Tibial artery (tissue), 4 donors: ENCODE results near the gene RASGRP3.

Experiments used
- DNase-seq, 2 donors: peaks; one replicate each; pipeline ENCODE4 v3.0.0-alpha.2; 2019
- H3K27ac ChIP-seq, 2 donors: fragments of 200-600 bp; sonication (generic) in 1 of 2; 1 replicate in 1 of 2; 2 replicates in 1 of 2; pipeline ENCODE4 v1.5.1; 2018 to 2019; ENCODE audit warnings: mild to moderate bottlenecking in 1 of 2
- H3K27me3 ChIP-seq, 2 donors: fragments of 200-600 bp; sonication (generic) in 1 of 2; one replicate each; pipeline versions ENCODE4 v1.5.1 to v1.6.0; 2016 to 2019
- H3K36me3 ChIP-seq, 3 donors: fragments of 200-600 bp; sonication (generic) in 2 of 3; one replicate each; pipeline ENCODE4 v1.5.1; 2016 to 2019; ENCODE audit warnings: mild to moderate bottlenecking in 2 of 3
- H3K4me1 ChIP-seq, 4 donors: fragments of 200-600 bp; sonication (generic) in 2 of 4; 1 replicate in 3 of 4; 2 replicates in 1 of 4; pipeline ENCODE4 v1.5.1; 2016 to 2019
- H3K4me3 ChIP-seq, 2 donors: fragments of 200-600 bp; sonication (generic) in 1 of 2; 1 replicate in 1 of 2; 2 replicates in 1 of 2; pipeline ENCODE4 v1.5.1; 2018 to 2019; ENCODE audit warnings: mild to moderate bottlenecking in 2 of 2
- H3K9me3 ChIP-seq, 3 donors: fragments of 200-600 bp; sonication (generic) in 1 of 3; one replicate each; pipeline ENCODE4 v1.5.1; 2016 to 2019
- CTCF ChIP-seq, 2 experiments: fragments of 200-600 bp in 1 of 2; fragments of 450-650 bp in 1 of 2; IDR thresholded peaks; one replicate each; pipeline ENCODE4 v1.5.1; 2017 to 2019; ENCODE audit warnings: antibody characterized with exemption in 2 of 2, mild to moderate bottlenecking in 1 of 2, moderate library complexity in 1 of 2
- intact Hi-C: fragments of 100-400 bp; cut with DNase I; formaldehyde crosslinking; loops from one replicate; pipeline ENCODE4 v1.15.0; 2023; ENCODE audit warnings: low total_unique reads

RASGRP3 gene

GRCh38 chr2:33530690-33531548, 54.5 kb downstream of the RASGRP3 start:
- no peak overlapping the region for H3K27ac ChIP-seq
- DNase-seq, result no peak
- H3K36me3 ChIP-seq, result no peaks in the 10 kb centered on the region

GRCh38 chr2:33531549-33532059, 55.2 kb downstream of the RASGRP3 start:
- no peak for DNase-seq
- H3K36me3 ChIP-seq, result no peaks in the 10 kb centered on the region
- no peak for TF ChIP-seq CTCF (IDR thresholded peaks at IDR 0.05)
- peaks cover 0 to 20% (median 0%) of the 10 kb centered on the region in 4 donors for H3K4me1 ChIP-seq
- H3K27ac ChIP-seq, result peak overlapping the region in 1 of 2 donors; percentile 14
- intact Hi-C loops, result no loop called here
- no peak overlapping the region for H3K4me3 ChIP-seq
- no peaks in the 10 kb centered on the region for H3K27me3 ChIP-seq
- peaks cover 0 to 3% (median 0%) of the 10 kb centered on the region in 3 donors for H3K9me3 ChIP-seq

More at GRCh38 chr2:33530690-33531548, 54.5 kb downstream of the RASGRP3 start:
- H3K9me3 ChIP-seq, result no peaks in the 10 kb centered on the region
- peaks cover 0 to 21% (median 0%) of the 10 kb centered on the region in 4 donors for H3K4me1 ChIP-seq
- no peak overlapping the region for H3K4me3 ChIP-seq
- intact Hi-C loops, result no loop called here
- TF ChIP-seq CTCF (IDR thresholded peaks at IDR 0.05), result no peak
- H3K27me3 ChIP-seq, result no peaks in the 10 kb centered on the region

GRCh38 chr2:33532146-33532545, 55.7 kb downstream of the RASGRP3 start:
- intact Hi-C loops, result no loop called here
- no peak for DNase-seq
- peaks cover 0 to 7% (median 0%) of the 10 kb centered on the region in 3 donors for H3K9me3 ChIP-seq
- TF ChIP-seq CTCF (IDR thresholded peaks at IDR 0.05), result no peak
- peaks cover 0 to 20% (median 0%) of the 10 kb centered on the region in 4 donors for H3K4me1 ChIP-seq
- peak overlapping the region in 1 of 2 donors; percentile 14 for H3K27ac ChIP-seq
- no peak overlapping the region for H3K4me3 ChIP-seq
- H3K36me3 ChIP-seq, result no peaks in the 10 kb centered on the region
- H3K27me3 ChIP-seq, result no peaks in the 10 kb centered on the region

GRCh38 chr2:33532966-33533365, 56.5 kb downstream of the RASGRP3 start:
- peaks cover 0 to 20% (median 0%) of the 10 kb centered on the region in 4 donors for H3K4me1 ChIP-seq
- H3K36me3 ChIP-seq, result no peaks in the 10 kb centered on the region
- no peak for TF ChIP-seq CTCF (IDR thresholded peaks at IDR 0.05)
- no peaks in the 10 kb centered on the region for H3K27me3 ChIP-seq
- peaks cover 0 to 7% (median 0%) of the 10 kb centered on the region in 3 donors for H3K9me3 ChIP-seq
- no peak for DNase-seq
- H3K27ac ChIP-seq, result no peak overlapping the region
- H3K4me3 ChIP-seq, result no peak overlapping the region
- intact Hi-C loops, result no loop called here

- no peak for DNase-seq
- H3K27ac ChIP-seq, result no peak overlapping the region
- peaks cover 0 to 7% (median 0%) of the 10 kb centered on the region in 3 donors for H3K9me3 ChIP-seq
- no peaks in the 10 kb centered on the region for H3K27me3 ChIP-seq
- intact Hi-C loops, result no loop called here
- TF ChIP-seq CTCF (IDR thresholded peaks at IDR 0.05), result no peak
- no peaks in the 10 kb centered on the region for H3K36me3 ChIP-seq
- H3K4me3 ChIP-seq, result no peak overlapping the region
- peaks cover 0 to 21% (median 2%) of the 10 kb centered on the region in 4 donors for H3K4me1 ChIP-seq
Measured at GRCh38 chr2:33535421-33535820, 59.0 kb downstream of the RASGRP3 start.
